Ovary (tissue), 9 donors: ENCODE measurements around the gene GRIK4. TPM values are rescaled to one million over a fixed set of nuclear protein-coding genes. Genes with fewer than 3 reads are reported as not detected.

Experiments used
- DNase-seq, 5 donors: peaks; one replicate each; pipeline ENCODE4 v3.0.0-alpha.2; 2019 to 2020
- H3K27ac ChIP-seq, 2 donors: fragments of 200-600 bp; one replicate each; pipeline versions ENCODE4 v1.5.1 to v1.8.0; 2019 to 2022
- H3K27me3 ChIP-seq: fragments of 200-600 bp; one replicate; pipeline ENCODE4 v1.8.0; 2022
- H3K36me3 ChIP-seq: fragments of 200-600 bp; sonication (generic); one replicate; pipeline ENCODE4 v1.5.1; 2019
- H3K4me1 ChIP-seq: one replicate; pipeline ENCODE4 v1.8.1; 2013; ENCODE audit warnings: mild to moderate bottlenecking, moderate library complexity; ENCODE audit not compliant: insufficient read depth
- H3K4me3 ChIP-seq: fragments of 200-600 bp; sonication (generic); one replicate; pipeline ENCODE4 v1.5.1; 2017
- H3K9me3 ChIP-seq, 2 donors: fragments of 200-600 bp in 1 of 2; sonication (generic) in 1 of 2; one replicate each; pipeline versions ENCODE4 v1.5.1 to v1.8.1; 2013 to 2019; ENCODE audit warnings: mild to moderate bottlenecking in 1 of 2, moderate library complexity in 1 of 2
- CTCF ChIP-seq, 3 donors: fragments of 450-650 bp in 2 of 3; fragments of 200-600 bp in 1 of 3; IDR thresholded peaks; one replicate each; pipeline versions ENCODE4 v1.5.1 to v1.8.0; 2016 to 2022; ENCODE audit warnings: antibody characterized with exemption in 3 of 3, mild to moderate bottlenecking in 1 of 3
- EP300 ChIP-seq: sonication (generic); formaldehyde crosslinking; IDR thresholded peaks from one replicate; pipeline ENCODE4 v1.6.1; 2017; ENCODE audit warnings: antibody characterized with exemption
- POLR2A ChIP-seq: fragments of 450-650 bp; IDR thresholded peaks from one replicate; pipeline ENCODE4 v1.6.1; 2017; ENCODE audit warnings: antibody characterized with exemption, mild to moderate bottlenecking, moderate library complexity
- WGBS, 3 donors: extraction: QIAGEN DNeasy Blood & Tissue Kit in 1 of 3; methylation state at CpG; one replicate each; pipeline versions ENCODE4 v1.1.5 to v1.1.7; 2013 to 2017; 5-methylcytosine and 5-hydroxymethylcytosine counted together
- intact Hi-C, 4 donors: fragments of 100-400 bp; cut with DNase I; formaldehyde crosslinking; loops; one replicate each; pipeline versions ENCODE4 v1.11.0 to v1.15.1; 2022 to 2023
- polyA plus RNA-seq, 2 donors: library from polyadenylated mRNA; stranded (reverse); fragments of 200-250 nt in 1 of 2; fragments of 350-450 nt in 1 of 2; fragmentation: Illumina TruSeq in 1 of 2; extraction: RNeasy Lipid Tissue Mini Kit (QIAGEN cat#74804) in 1 of 2; gene quantifications; one replicate each; pipeline ENCODE4 v1.2.3, GENCODE V29; 2013 to 2014
- total RNA-seq, 7 donors: library from RNA; depleted of rRNA in 2 of 7; stranded (reverse); fragments of >200 nt in 2 of 7; fragmentation: NEBNext Ultra II Directional in 3 of 7; extraction: Animal tissue kit (Norgen Biotek cat#: 25700) in 3 of 7; gene quantifications; one replicate each; pipeline versions ENCODE4 v1.1.0 to v1.2.4, GENCODE V29; 2016 to 2023
- donor health status: DM: no; HTN: no; CAD: no; lungs with moderate emphysema.
- donor health status: DM: no; HTN: no; CAD: no.
- donor health status: Bipolar disorder and iron deficiency.
- donor health status: DM: yes; HTN: yes; CAD: no.
- donor health status: DM: no; HTN: no; CAD: no.
- donor health status: DM: yes; HTN: yes; CAD: no.

GRIK4 gene
- total and polyA plus RNA-seq, 9 donors = 1.3 to 13.4 (median 2.3) TPM

GRCh38 chr11:120877746-120878365 is 366.3 kb downstream of the GRIK4 start:
- H3K9me3 ChIP-seq = no peaks in the 10 kb centered on the region
- no peak overlapping the region for H3K4me3 ChIP-seq
- DNase-seq = no peak
- peaks cover 2% of the 10 kb centered on the region for H3K4me1 ChIP-seq
- H3K27ac ChIP-seq = no peak overlapping the region
- no peaks in the 10 kb centered on the region for H3K27me3 ChIP-seq
- H3K36me3 ChIP-seq = no peaks in the 10 kb centered on the region
- WGBS, 3 donors = 78 to 81% (median 80%) methylated on average over 10 of the region's 10 CpGs
- intact Hi-C loops = no loop called here
- TF ChIP-seq EP300 (no peak), POLR2A (no peak), CTCF (IDR thresholded peaks at IDR 0.05) (no peak)

GRCh38 chr11:120878781-120879180 is 367.2 kb downstream of the GRIK4 start:
- 85 to 96% (median 86%) methylated on average over 6 of the region's 6 CpGs for WGBS, 3 donors
- H3K9me3 ChIP-seq = no peaks in the 10 kb centered on the region
- intact Hi-C loops = no loop called here
- H3K4me1 ChIP-seq = peaks cover 2% of the 10 kb centered on the region
- no peak overlapping the region for H3K4me3 ChIP-seq
- H3K27ac ChIP-seq = no peak overlapping the region
- no peak for DNase-seq
- no peak for TF ChIP-seq CTCF (IDR thresholded peaks at IDR 0.05)
- no peak for TF ChIP-seq EP300
- TF ChIP-seq POLR2A = no peak
- H3K36me3 ChIP-seq = no peaks in the 10 kb centered on the region
- no peaks in the 10 kb centered on the region for H3K27me3 ChIP-seq

GRCh38 chr11:120880498-120881175 is 369.1 kb downstream of the GRIK4 start:
- no peak for DNase-seq
- H3K4me1 ChIP-seq = peaks cover 2% of the 10 kb centered on the region
- H3K9me3 ChIP-seq = no peaks in the 10 kb centered on the region
- WGBS, 3 donors = 70 to 73% (median 73%) methylated on average over 6 of the region's 6 CpGs
- H3K27ac ChIP-seq = no peak overlapping the region
- intact Hi-C loops = no loop called here
- H3K27me3 ChIP-seq = no peaks in the 10 kb centered on the region
- no peak overlapping the region for H3K4me3 ChIP-seq
- H3K36me3 ChIP-seq = no peaks in the 10 kb centered on the region
- no peak for TF ChIP-seq EP300
- TF ChIP-seq POLR2A = no peak
- TF ChIP-seq CTCF (IDR thresholded peaks at IDR 0.05) = no peak

GRCh38 chr11:120881596-120881995 is 370.0 kb downstream of the GRIK4 start:
- no peaks in the 10 kb centered on the region for H3K27me3 ChIP-seq
- H3K27ac ChIP-seq = no peak overlapping the region
- H3K36me3 ChIP-seq = no peaks in the 10 kb centered on the region
- no peaks in the 10 kb centered on the region for H3K9me3 ChIP-seq
- H3K4me1 ChIP-seq = peaks cover 2% of the 10 kb centered on the region
- TF ChIP-seq EP300 = no peak
- TF ChIP-seq POLR2A = no peak
- no peak for TF ChIP-seq CTCF (IDR thresholded peaks at IDR 0.05)
- 28 to 51% (median 38%) methylated on average over 4 of the region's 4 CpGs for WGBS, 3 donors
- intact Hi-C loops = no loop called here
- H3K4me3 ChIP-seq = no peak overlapping the region
- DNase-seq = no peak
